Fibroblast of skin of scalp (primary cell): ENCODE measurements around the gene PDZD8.
"Not testable (repeated sequence)": the region's sequence is repeated elsewhere in the genome, so short reads cannot be mapped to it uniquely, and the experiment has no call there.

Source experiments
- DNase-seq: peaks from one replicate; pipeline ENCODE4 v3.0.0-alpha.2; 2013

The PDZD8 gene

GRCh38 chr10:117290872-117291271, 84.4 kb downstream of the PDZD8 start:
- not testable (repeated sequence) for DNase-seq

GRCh38 chr10:117284716-117285494, 90.3 kb downstream of the PDZD8 start:
- no peak for DNase-seq

GRCh38 chr10:117277675-117278074, 97.6 kb downstream of the PDZD8 start:
- no peak for DNase-seq

GRCh38 chr10:117275121-117275520, 100.1 kb downstream of the PDZD8 start:
- no peak for DNase-seq

GRCh38 chr10:117274509-117274908, 100.7 kb downstream of the PDZD8 start:
- no peak for DNase-seq

- no peak for DNase-seq
Measured at GRCh38 chr10:117273980-117274379, 101.3 kb downstream of the PDZD8 start.

GRCh38 chr10:117272195-117273076, 102.8 kb downstream of the PDZD8 start:
- no peak for DNase-seq

- peak; percentile 4 for DNase-seq
Measured at GRCh38 chr10:117271427-117271826, 103.8 kb downstream of the PDZD8 start.

- DNase-seq, result no peak
Measured at GRCh38 chr10:117268907-117269306, 106.3 kb downstream of the PDZD8 start.

GRCh38 chr10:117268258-117268657, 107.0 kb downstream of the PDZD8 start:
- no peak for DNase-seq

- DNase-seq, result no peak
Measured at GRCh38 chr10:117266812-117267211, 108.4 kb downstream of the PDZD8 start.

- DNase-seq, result no peak
Measured at GRCh38 chr10:117266400-117266799, 108.8 kb downstream of the PDZD8 start.

- DNase-seq, result no peak
Measured at GRCh38 chr10:117264782-117265181, 110.5 kb downstream of the PDZD8 start.

- DNase-seq, result no peak
Measured at GRCh38 chr10:117262903-117263293, 112.3 kb downstream of the PDZD8 start.

GRCh38 chr10:117262291-117262902, 112.8 kb downstream of the PDZD8 start:
- no peak for DNase-seq

- no peak for DNase-seq
Measured at GRCh38 chr10:117261501-117261900, 113.7 kb downstream of the PDZD8 start.

GRCh38 chr10:117260084-117260483, 115.2 kb downstream of the PDZD8 start:
- DNase-seq, result no peak

- no peak for DNase-seq
Measured at GRCh38 chr10:117259279-117259678, 116.0 kb downstream of the PDZD8 start.

- no peak for DNase-seq
Measured at GRCh38 chr10:117257721-117258120, 117.5 kb downstream of the PDZD8 start.

- DNase-seq, result no peak
Measured at GRCh38 chr10:117256910-117257309, 118.3 kb downstream of the PDZD8 start.

GRCh38 chr10:117255835-117256460, 119.3 kb downstream of the PDZD8 start:
- no peak for DNase-seq
